ENCODE data around the gene MACROD2. TPM values are rescaled to one million over a fixed set of nuclear protein-coding genes. Genes with fewer than 3 reads are reported as not detected.

The MACROD2 gene
- total RNA-seq, 6 experiments from 2014 or later = 0.05 to 0.57 (median 0.11) TPM; not detected in 1

DNA sequence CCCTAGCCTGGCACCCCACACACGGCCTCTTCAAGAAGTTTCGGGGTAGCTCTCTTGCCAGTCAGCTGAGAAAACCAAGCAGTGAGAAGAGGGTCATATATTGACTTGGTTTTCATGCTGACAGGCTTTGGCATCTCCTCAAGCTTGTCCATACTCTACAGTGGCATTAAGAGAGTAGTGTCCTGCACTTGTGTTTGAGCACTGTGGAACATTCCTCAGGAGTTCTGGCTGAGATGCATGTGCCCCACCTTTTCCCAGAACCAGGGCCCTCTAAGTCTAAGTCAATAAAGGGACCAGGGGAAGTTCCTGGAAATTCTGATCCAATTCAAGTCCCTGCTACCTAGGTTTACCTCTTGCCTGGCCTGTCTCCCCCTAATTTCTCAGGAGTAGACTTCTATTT lies 886.2 kb downstream of the MACROD2 start:
- no peaks in the 10 kb centered on the region for H3K4me1 Mint-ChIP-seq (ENCODE audit: low read depth)
- no peaks in the 10 kb centered on the region for H3K36me3 Mint-ChIP-seq (ENCODE audit: low read depth)
- no peak overlapping the region for H3K4me3 Mint-ChIP-seq

DNA sequence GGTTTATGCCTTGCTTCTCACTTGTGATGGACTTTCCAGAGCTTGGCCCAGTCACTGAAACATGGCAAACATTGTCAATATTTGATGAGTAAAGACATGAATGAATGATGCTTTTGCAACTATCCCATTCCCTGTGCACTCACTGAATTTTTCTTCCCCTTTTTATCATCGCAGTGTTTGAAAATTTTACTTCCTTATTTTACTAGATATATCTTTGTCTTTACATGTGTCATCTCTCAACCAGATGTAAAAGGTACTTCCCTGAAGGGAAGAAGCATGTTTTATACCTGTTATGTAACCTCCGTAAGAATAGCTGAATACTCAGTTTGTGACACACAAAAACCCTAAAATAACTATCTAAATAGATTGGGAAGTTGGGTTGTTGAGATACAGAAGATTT lies 886.8 kb downstream of the MACROD2 start:
- no peaks in the 10 kb centered on the region for H3K36me3 Mint-ChIP-seq (ENCODE audit: low read depth)
- H3K27ac Mint-ChIP-seq = no peak overlapping the region
- no peak overlapping the region for H3K4me3 Mint-ChIP-seq
- no peak for DNase-seq
- TF ChIP-seq, protein P1, sequence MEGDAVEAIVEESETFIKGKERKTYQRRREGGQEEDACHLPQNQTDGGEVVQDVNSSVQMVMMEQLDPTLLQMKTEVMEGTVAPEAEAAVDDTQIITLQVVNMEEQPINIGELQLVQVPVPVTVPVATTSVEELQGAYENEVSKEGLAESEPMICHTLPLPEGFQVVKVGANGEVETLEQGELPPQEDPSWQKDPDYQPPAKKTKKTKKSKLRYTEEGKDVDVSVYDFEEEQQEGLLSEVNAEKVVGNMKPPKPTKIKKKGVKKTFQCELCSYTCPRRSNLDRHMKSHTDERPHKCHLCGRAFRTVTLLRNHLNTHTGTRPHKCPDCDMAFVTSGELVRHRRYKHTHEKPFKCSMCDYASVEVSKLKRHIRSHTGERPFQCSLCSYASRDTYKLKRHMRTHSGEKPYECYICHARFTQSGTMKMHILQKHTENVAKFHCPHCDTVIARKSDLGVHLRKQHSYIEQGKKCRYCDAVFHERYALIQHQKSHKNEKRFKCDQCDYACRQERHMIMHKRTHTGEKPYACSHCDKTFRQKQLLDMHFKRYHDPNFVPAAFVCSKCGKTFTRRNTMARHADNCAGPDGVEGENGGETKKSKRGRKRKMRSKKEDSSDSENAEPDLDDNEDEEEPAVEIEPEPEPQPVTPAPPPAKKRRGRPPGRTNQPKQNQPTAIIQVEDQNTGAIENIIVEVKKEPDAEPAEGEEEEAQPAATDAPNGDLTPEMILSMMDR (IDR thresholded peaks at IDR 0.05) = no peak
- no peaks in the 10 kb centered on the region for H3K27me3 Mint-ChIP-seq (ENCODE audit: insufficient read depth)
- no peaks in the 10 kb centered on the region for H3K4me1 Mint-ChIP-seq (ENCODE audit: low read depth)
- H3K9me3 Mint-ChIP-seq = peaks cover 70% of the 10 kb centered on the region

More for the DNA sequence above, 886.2 kb downstream of the MACROD2 start:
- TF ChIP-seq, protein P1 (IDR thresholded peaks at IDR 0.05) = no peak
- no peak for DNase-seq
- Mint-ChIP-seq H3K27ac (no peak overlapping the region), H3K9me3 (peaks cover 70% of the 10 kb centered on the region), H3K27me3 (ENCODE audit: insufficient read depth) (no peaks in the 10 kb centered on the region)

DNA sequence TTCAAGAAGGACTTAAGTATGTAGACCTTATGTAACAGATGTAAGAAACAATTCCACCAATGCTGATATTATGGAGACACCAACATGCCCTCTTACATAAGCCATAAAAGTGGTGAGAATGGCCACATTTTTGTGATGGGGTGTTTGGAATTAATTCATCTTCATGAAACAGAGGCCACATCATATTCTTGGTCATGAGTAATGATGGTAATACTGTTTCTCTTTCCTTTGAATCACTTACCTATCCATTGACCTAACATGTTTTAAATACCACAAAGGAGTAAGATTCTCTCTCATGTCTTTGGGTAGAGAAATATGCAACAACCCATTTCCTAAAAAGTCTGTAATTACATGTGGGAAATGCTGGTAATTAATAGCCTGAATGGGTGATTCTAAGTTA lies 887.5 kb downstream of the MACROD2 start:
- Mint-ChIP-seq H3K4me1 (ENCODE audit: low read depth) (no peaks in the 10 kb centered on the region), H3K36me3 (ENCODE audit: low read depth) (no peaks in the 10 kb centered on the region), H3K4me3 (no peak overlapping the region), H3K27ac (no peak overlapping the region), H3K9me3 (peaks cover 63% of the 10 kb centered on the region), H3K27me3 (ENCODE audit: insufficient read depth) (no peaks in the 10 kb centered on the region)
- DNase-seq = no peak
- TF ChIP-seq, protein P1 (IDR thresholded peaks at IDR 0.05) = no peak

DNA sequence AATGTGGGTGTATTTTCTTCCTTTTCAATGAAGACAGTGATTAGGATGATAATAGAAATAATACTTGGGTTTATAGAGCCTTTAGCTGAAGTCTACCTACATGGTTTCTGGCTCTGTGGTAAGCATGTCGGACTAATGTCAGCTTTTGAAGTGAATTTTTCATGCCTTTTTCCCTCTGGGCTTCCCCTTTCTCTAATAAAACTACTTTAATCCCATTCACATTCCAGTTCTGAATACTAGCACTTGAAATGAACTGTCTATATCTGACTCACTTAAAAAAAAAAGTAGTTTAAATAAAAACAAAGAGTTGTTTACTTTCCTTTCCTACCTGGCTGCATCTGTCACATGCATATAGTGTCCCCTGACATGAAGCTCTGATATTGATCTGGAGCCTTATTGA lies 888.0 kb downstream of the MACROD2 start:
- TF ChIP-seq, protein P1 (IDR thresholded peaks at IDR 0.05) = no peak
- Mint-ChIP-seq H3K27ac (no peak overlapping the region), H3K4me3 (no peak overlapping the region), H3K27me3 (ENCODE audit: insufficient read depth) (no peaks in the 10 kb centered on the region; the same call in 1 of the 2 replicates), H3K4me1 (ENCODE audit: low read depth) (no peaks in the 10 kb centered on the region), H3K36me3 (ENCODE audit: low read depth) (no peaks in the 10 kb centered on the region), H3K9me3 (peaks cover 62% of the 10 kb centered on the region)
- DNase-seq = no peak

DNA sequence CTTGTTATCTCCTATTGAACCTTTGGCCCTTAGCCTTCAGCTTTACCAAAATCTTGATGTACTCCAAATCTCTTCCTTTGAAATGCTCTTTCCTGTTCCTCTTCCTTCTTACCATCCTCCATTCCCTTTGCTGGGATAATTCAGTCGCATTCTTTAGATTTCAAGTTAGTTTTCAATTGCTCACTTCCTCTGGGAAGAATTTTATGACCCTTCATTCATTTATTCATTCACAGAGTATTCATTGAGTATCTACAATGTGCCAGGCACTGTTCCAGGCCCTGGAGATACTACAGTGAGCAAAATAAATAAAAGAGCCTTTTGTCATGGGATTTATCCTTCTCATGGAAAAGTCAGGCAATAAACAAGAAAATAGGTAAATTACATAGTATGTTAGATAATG lies 890.3 kb downstream of the MACROD2 start:
- no peak for DNase-seq
- no peak overlapping the region for H3K27ac Mint-ChIP-seq
- peaks cover 55% of the 10 kb centered on the region for H3K9me3 Mint-ChIP-seq
- H3K27me3 Mint-ChIP-seq (ENCODE audit: insufficient read depth) = no peaks in the 10 kb centered on the region; the same call in 1 of the 2 replicates
- TF ChIP-seq, protein P1 (IDR thresholded peaks at IDR 0.05) = no peak
- no peaks in the 10 kb centered on the region for H3K4me1 Mint-ChIP-seq (ENCODE audit: low read depth)
- no peak overlapping the region for H3K4me3 Mint-ChIP-seq
- peaks cover 5% of the 10 kb centered on the region; the same call in 1 of the 2 replicates for H3K36me3 Mint-ChIP-seq (ENCODE audit: low read depth)

DNA sequence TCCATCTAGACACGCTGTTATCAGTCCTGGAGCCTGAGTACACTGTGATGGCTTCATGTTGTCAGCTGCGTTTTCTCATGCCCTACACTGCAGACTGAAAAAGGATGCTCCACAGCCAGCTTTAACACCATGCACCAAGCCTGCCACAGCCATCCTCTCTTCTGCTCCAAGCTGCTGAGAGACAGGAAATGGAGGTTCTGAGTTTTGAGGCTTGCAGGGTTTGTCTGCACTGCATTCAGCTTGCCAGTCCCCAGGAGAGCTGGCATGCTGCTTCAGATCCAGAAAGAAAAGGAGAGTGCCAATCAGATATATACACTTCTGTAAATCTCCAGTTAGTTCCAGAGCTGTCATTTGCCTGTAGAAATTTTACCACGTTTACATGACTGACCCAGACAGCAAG lies 892.8 kb downstream of the MACROD2 start:
- TF ChIP-seq, protein P1 (IDR thresholded peaks at IDR 0.05) = no peak
- H3K27ac Mint-ChIP-seq = no peak overlapping the region
- no peaks in the 10 kb centered on the region; the same call in 1 of the 2 replicates for H3K27me3 Mint-ChIP-seq (ENCODE audit: insufficient read depth)

More for the DNA sequence above, 892.8 kb downstream of the MACROD2 start:
- no peak overlapping the region for H3K4me3 Mint-ChIP-seq
- peaks cover 5% of the 10 kb centered on the region; the same call in 1 of the 2 replicates for H3K36me3 Mint-ChIP-seq (ENCODE audit: low read depth)
- no peak for DNase-seq
- H3K4me1 Mint-ChIP-seq (ENCODE audit: low read depth) = no peaks in the 10 kb centered on the region
- peaks cover 44% of the 10 kb centered on the region for H3K9me3 Mint-ChIP-seq
